Measurements from ENCODE around the gene RCOR2.

The RCOR2 gene

DNA sequence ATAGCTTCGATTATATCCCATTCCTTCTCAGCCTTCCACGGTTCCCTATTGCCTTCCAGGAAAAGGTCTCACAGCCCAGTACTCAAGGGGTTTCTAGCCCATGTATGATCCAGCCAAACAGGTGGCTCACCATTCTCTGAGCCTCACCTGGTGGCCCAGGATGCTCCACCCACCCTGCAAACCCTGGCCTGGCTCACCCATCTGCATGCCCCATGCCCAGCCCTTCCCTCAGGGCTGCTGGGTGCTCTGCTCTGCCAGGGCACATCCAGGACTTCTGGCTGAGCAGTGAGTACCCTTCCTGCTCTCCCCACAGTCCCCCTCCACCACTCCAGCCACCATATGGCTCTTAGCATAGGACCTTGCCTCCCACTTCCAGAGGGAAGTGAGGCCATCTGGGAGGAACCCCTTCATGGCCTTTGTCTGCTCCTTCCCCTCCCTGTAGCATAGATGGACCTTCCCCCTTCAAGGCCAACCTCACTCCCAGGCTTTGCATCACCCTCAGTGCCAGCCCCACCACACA is 5.8 kb upstream of the RCOR2 start:
- no peak for DNase-seq

DNA sequence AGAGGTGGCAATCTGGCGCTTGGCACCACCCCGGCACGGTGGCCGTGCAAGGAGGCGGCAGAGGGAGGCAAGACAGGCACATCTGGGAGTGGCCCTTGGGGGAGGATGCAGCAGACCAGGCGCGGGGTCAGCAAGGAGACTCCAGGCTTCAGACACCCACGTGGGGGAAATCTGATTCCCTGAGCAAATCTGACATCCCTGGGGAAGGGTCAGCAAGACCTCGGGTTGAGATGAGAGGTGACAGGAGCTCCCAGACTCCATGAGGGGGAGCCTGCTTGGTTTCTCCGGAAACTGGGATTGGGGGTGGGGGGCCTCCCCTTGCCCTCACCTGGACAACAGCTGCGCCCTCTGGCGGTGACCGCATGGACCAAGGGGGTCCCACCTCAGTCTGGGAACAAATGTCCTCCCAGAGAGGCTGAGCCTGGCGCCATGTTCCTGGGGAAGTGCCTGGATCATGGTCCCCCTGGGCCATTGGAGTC is 4.0 kb upstream of the RCOR2 start:
- no peak for DNase-seq

DNA sequence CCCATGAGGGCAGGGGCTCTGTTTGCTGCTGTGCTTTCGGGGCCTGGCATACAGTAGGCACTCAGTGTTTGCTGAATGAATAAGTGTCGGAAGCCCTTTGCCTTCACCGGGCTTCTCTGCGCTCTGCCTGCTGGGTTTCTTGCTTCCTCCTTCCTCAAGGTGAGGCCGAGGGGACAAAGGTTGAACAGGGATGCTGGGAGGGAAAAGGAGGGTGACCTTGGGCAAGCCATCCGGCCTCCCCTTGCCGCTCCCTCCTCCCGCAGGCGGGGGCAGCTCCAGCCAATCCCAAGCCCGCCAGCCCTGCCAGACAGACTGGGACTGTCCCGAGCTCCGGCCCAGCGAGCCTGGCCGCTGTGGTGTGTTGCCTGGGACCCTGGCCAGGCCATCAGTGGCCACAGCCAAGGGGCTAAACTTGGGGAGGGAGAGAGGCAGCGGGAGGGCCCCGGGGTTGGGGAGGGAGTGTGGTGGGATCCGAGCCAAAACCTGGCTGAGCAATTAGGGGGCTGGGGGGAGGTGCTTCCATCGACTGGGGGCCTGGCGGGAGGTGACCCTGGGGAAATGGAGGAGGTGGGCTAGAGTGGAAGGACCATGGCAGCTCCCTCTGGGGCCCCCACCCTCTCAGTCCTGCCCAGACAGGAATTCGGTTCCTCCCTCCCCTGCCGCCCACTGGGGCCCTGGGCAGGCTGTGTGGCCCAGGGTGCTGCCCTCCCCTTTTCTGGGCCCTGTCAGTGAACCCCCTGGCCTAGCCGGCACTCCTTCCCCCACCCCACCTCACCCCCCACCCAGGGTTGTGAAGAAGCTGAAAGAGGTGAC is 3.4 kb upstream of the RCOR2 start:
- no peak for DNase-seq

GRCh38 chr11:63919267-63920125 is 2.5 kb upstream of the RCOR2 start:
- DNase-seq: peak; percentile 9 to 97 (median 92)

DNA sequence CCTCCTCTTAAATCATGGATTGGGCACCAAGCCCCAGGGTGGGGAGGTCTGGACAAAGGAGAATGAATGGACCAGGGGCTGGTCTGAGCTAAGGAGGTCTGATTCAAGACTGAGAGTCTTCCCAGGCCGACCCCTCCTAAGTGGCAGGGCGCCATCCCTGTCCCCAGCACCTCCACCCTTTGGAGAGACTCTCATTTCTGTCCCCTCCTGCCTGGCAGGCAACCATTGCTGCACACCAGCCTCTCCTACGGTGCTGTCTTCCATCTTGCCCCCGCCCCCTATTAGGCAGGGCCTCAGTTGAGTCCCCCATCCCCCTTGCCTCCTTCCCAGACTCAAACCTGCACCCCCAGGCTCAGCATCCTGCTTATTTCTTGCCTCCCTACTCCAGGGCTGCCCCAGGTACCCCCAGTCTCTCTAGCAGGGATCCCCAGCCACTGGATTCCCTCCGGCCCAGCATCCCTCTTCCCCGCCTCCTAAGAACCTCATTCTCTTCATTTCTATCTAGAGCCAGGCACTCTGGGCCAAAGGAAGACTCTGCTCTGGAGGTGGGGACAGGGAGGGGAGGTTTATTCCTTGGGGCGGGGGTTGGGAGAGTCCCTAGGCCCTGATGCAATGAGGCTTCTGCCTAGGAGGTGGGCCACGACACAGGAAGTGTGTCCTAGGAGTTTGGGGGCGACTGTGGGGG is 1.7 kb upstream of the RCOR2 start:
- peak in 2 of 3 experiments; percentile 71 to 92 for DNase-seq

- peak; percentile 49 to 96 (median 95) for DNase-seq
Observed at GRCh38 chr11:63917692-63918506, 935 bp upstream of the RCOR2 start.

GRCh38 chr11:63915961-63916836 is 765 bp downstream of the RCOR2 start:
- DNase-seq: peak; percentile 40 to 86 (median 80)

- DNase-seq: peak in 2 of 3 experiments; percentile 37 to 47
Observed at GRCh38 chr11:63914896-63915691, 1.9 kb downstream of the RCOR2 start.

DNA sequence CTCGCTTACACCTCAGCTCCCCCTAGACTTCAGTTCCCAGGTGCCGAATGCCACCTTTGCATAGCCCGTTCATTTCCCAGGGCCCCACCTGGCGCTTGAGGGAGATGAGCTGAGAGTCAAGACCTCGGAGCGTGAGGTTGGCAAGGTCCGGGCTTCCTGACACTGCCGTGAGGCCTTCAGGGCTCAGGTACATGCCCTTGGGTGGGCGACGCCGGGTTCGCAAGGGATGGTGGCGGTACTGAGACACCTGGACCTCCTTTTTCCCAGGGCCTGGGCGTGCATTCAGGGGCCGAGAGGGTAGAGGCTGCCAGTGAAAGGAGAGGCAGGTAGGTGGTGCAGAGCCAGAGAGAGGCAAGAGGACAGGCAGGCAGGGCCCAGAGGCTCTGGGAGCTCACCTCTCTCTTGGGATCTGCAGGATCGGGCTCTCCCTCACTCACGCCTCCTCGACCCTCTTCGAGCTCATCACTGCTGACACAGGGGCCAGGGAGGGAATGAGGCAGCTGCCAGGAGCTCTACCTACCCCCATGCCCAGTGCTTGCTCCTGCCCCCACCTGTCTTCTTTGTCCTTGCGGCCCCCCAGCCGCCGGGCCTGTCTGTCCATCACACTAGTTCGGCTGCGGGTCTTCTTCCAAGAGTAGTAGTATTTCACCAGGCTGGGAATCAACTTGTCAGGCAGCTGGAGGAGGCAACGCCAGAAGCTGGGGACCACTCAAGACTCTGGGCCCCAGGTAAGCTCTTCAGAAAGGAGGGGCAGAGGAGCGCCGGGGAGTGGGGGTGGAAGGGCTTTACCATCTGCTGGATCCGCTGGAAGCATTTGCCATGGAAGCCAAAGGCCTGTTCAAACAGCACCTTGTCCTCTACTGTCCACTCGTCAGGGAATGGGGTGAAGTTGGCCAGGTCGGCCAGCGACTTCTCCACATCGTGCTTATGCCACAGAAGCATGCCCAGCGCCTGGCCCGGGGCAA is 2.8 kb downstream of the RCOR2 start:
- DNase-seq: no peak

DNA sequence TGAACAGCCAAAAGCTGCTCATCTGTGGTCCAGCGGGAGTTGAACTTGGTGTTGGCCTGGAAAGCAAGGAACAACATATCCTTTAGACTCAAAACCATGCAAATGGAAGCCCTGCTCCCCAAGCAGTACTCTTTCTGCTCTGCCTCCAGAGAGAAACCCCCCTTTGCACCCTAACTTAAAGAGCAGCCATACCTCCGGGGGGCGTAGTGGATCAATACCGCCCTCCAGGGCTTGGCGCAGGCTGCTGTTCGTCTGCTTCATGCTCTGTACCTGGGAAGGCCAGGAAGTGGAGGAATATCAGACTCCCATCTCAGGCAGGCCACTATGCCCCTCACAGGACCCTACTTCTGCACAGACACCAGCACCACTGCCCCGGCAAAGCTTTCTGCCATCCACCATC is 4.3 kb downstream of the RCOR2 start:
- DNase-seq: no peak

DNA sequence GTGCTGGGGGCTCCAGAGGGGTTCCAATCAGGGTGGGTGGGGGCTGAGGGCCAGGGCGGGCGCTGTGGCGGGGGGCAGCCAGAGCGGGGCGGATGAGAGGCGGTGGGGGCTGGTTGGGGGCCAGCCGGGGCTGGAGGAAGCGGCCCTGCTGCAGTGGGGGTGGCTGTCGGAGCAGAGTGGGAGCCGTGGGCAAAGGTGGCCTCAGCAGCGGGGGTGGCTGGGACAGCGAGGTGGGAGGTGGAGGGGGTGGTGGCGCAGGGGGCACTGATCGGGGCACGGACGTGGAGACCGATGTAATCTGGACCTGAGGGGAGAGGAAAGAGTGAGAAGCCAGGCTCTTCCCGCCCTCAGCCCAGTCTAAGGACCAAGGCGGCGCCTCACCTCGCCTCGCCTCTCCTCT is 5.1 kb downstream of the RCOR2 start:
- DNase-seq: no peak

DNA sequence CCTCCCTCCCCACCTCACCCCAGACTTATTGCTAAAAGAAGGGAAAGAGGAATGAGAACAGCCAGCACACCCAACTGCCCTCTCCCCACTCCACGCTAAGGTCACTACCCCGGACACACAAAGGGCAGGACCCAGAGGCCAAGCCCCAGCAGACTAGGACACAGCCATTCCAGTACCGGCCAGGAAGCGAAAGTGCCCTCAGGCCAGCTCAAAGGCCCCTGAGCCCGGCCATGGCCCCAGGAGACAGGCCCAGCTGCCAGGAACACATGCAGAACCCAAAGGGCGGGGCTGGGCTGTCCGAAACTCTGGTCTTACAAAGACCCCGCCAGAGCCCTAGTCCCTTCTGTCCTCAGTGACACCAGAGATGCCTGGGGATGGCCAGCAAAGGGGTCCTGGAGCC is 5.5 kb downstream of the RCOR2 start:
- DNase-seq: no peak

GRCh38 chr11:63910675-63911074 is 6.3 kb downstream of the RCOR2 start:
- DNase-seq: no peak

- peak in 2 of 3 experiments; percentile 34 to 60 for DNase-seq
Observed at GRCh38 chr11:63909591-63910506, 7.1 kb downstream of the RCOR2 start.

DNA sequence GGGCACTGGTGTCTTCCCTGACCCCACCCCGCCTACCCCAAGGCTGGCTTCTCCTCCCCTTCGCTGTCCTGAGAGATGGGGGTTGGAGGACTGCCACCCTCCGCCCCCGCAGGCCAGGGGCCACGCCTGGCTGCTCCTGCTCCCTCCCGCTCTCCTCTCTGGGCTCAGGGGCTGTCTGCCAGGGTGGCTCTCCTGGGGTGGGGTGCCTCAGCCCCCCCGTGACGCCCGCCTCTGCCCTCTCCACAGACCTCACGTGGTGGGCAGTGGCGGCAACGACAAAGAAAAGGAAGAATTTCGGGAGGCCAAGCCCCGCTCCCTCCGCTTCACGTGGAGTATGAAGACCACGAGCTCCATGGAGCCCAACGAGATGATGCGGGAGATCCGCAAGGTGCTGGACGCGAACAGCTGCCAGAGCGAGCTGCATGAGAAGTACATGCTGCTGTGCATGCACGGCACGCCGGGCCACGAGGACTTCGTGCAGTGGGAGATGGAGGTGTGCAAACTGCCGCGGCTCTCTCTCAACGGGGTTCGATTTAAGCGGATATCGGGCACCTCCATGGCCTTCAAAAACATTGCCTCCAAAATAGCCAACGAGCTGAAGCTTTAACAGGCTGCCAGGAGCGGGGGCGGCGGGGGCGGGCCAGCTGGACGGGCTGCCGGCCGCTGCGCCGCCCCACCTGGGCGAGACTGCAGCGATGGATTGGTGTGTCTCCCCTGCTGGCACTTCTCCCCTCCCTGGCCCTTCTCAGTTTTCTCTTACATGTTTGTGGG is 8.1 kb downstream of the RCOR2 start:
- no peak for DNase-seq

DNA sequence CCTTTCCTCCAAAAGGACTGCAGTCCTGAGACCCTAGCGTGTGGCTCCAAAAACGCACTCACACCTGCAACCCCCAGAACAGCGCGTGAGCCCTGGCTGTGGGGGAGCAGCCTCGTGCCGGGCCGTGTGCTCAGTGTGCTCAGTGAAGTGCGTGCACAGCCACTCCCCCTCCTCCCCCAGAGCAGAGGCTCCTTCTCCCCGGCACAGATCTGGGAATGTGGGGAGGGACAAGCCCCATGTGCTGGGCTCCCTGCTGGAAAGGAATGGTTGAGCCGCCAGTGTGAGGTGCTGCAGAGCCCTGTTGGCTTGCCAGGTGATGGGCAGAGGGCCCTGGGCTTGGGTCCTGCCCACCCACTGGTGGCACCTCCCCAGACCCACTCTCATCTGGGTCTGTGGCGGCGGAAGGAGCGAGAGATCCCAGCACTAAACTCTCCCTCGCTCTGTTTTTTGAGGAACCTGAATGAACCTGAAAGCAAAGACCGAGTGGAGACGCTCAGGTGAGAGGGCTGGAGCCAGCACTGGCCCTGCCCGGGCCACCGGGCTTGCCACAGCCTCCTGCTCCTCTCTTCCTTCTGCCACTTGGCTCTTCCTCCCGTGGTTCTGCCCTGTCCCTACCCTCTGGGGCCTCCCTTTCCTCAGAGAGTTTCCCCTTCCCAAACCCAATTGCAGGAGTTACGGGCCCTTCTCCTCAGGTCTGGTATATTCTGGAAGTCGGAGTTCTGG is 9.0 kb downstream of the RCOR2 start:
- no peak for DNase-seq

Data from NCI-H1417 (cell line).